ENCODE data around the gene UBR4. TPM values are rescaled to one million over a fixed set of nuclear protein-coding genes. Genes with fewer than 3 reads are reported as not detected.

The UBR4 gene
- total RNA-seq, 3 donors from 2014 or later: 108 to 159 (median 128) TPM

- Histone ChIP-seq H3K9me3 (no peaks in the 10 kb centered on the region), H3K4me1 (ENCODE audit: low read depth) (no peaks in the 10 kb centered on the region), H3K36me3 (ENCODE audit: low read depth) (no peaks in the 10 kb centered on the region), H3K4me3 (no peak overlapping the region)
- no peak for TF ChIP-seq CTCF (IDR thresholded peaks at IDR 0.05)
- ATAC-seq: no peak
- peak in 2 of 3 donors; percentile 7 to 25 for DNase-seq
- intact Hi-C loops (cut with DNase I, micrococcal nuclease): no loop called here
Measured at GRCh38 chr1:19049128-19049768, 160.8 kb downstream of the UBR4 start.

GRCh38 chr1:19046972-19047731, 162.9 kb downstream of the UBR4 start:
- Histone ChIP-seq H3K9me3 (no peaks in the 10 kb centered on the region), H3K4me3 (no peak overlapping the region), H3K36me3 (ENCODE audit: low read depth) (no peaks in the 10 kb centered on the region), H3K4me1 (ENCODE audit: low read depth) (no peaks in the 10 kb centered on the region)
- intact Hi-C loops (cut with DNase I, micrococcal nuclease): no loop called here
- no peak for TF ChIP-seq CTCF (IDR thresholded peaks at IDR 0.05)
- DNase-seq (peak in 1 of 3 donors; percentile 31), ATAC-seq (no peak)

DNA sequence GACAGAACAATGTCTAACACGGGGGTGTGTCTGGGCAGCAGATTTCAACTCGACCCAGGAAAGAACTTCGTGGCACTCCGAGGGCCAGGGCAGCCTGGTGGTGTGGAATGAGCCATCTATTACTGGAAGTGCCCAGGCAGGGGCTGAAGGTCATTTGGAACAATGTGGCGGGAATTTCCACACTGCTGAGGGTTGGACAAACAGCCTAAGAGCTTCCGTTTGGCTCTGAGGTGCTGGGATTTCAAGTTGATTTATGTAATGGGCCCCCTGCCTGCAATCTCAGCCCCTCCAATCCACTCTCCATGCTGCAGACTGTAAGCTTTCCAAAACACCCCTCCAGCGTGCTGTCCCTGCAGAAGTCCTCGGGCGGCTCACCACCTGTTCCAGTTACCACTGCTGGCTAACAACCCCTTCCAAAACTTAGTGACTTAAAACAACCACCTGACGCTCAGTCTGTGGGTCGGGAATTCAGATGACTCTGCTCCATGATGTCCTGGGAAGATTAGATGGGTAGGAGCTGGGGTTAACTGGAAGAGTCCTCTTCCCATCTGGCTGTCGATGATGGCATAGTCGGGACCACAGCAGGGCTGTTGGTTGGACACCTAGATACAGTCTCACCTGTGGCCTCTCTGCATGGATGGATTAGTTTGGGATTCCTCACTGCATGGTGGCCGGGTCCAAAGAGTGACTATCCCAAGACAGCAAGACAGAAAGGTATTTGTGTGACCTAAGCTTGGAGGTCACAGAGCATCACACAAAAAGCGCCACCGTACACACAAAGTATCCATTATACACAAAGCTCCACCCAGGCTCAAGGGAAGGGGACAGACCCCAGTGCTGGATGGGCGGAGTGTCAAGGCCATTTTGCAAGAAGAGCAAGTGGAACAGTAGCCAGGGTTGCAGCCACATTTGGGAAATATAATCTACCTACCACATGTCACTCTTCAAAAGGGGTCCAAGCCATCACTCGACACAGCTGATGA, 163.9 kb downstream of the UBR4 start:
- DNase-seq: peak in 1 of 3 donors; percentile 48
- Histone ChIP-seq H3K4me1 (ENCODE audit: low read depth) (no peaks in the 10 kb centered on the region), H3K4me3 (no peak overlapping the region), H3K9me3 (no peaks in the 10 kb centered on the region), H3K36me3 (ENCODE audit: low read depth) (no peaks in the 10 kb centered on the region)
- TF ChIP-seq CTCF (IDR thresholded peaks at IDR 0.05): no peak
- intact Hi-C loops (cut with DNase I, micrococcal nuclease): no loop called here
- peak; percentile 79 for ATAC-seq

DNA sequence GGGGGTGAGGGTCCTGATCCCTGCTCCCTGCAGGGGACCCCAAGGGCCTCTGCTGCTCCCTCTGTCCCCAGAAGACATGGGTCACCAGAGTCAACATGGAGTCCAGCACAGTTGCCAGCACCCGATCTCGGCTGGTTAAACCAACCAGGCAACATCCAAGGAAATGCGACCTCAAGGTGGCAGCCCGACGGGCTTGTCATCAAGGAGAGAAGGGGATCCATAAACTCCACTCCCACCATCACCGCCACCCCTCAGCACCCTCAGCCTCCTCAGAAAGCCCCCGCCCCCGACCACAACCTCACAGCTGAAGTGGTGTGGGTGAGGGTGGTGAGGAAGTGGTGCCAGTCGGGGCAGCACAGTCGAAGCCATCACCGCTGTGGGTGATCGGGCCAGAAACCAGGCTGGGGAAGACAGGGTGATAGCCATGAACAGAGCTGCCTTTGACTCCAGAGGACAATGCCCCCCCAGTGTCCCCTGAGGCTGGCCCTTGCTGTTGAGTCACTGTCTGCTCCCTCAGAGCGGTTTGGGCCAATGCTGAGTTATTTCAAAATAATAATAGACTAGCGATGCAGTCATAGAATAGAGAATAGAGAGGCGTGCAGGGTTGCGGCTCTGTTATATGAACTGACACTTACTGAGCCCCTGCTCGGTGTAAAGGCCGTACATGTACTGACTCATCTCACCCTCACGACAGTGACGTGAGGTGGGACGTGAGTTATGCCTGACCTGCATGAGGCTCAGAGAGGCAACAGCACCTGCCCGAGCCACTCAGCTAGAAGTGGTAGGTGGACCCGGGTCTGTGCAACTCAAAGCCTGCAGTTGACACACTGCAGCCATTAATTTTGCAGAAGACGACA, 164.9 kb downstream of the UBR4 start:
- Histone ChIP-seq H3K36me3 (ENCODE audit: low read depth) (no peaks in the 10 kb centered on the region), H3K4me3 (no peak overlapping the region), H3K9me3 (no peaks in the 10 kb centered on the region), H3K4me1 (ENCODE audit: low read depth) (no peaks in the 10 kb centered on the region)
- no peak for ATAC-seq
- TF ChIP-seq CTCF (IDR thresholded peaks at IDR 0.05): no peak
- intact Hi-C loops (cut with DNase I, micrococcal nuclease): no loop called here
- peak in 1 of 3 donors; percentile 42 for DNase-seq

DNA sequence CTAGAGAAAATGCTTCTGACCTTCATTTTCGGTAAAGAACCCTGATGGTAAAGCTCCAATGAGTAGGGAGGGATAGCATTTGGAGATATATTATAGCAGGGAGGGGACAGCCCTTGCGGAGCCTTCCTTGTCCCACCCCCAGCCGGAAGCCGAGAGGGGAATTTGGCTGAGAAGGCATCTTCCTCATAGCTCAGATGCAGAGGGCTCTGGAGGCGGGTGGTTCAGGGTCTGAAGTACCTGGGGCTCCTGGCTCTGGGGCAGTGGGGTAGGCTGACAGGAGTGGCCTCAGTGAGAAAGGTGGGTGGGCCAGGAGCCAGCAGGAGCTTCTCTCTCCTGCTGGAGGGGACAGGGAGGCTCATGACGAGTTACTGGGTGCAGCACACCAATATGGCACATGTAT, 165.6 kb downstream of the UBR4 start:
- H3K4me1 ChIP-seq (ENCODE audit: low read depth): no peaks in the 10 kb centered on the region
- TF ChIP-seq CTCF (IDR thresholded peaks at IDR 0.05): no peak
- no peak overlapping the region for H3K4me3 ChIP-seq
- intact Hi-C loops (cut with DNase I, micrococcal nuclease): no loop called here
- no peaks in the 10 kb centered on the region for H3K36me3 ChIP-seq (ENCODE audit: low read depth)
- no peaks in the 10 kb centered on the region for H3K9me3 ChIP-seq
- DNase-seq (peak in 1 of 3 donors; percentile 23), ATAC-seq (no peak)
